Dendritic cell treated with granulocyte-macrophage colony-stimulating factor and Interleukin-4, amounts not matched to agents 40 ng/mL and 50 ng/mL, for 4 days (primary cell): ENCODE data around the gene TSPAN5.
"Not testable (repeated sequence)": the region's sequence is repeated elsewhere in the genome, so short reads cannot be mapped to it uniquely, and the experiment has no call there.

Source experiments
- H3K27ac Mint-ChIP-seq: one replicate; pipeline ENCODE4 v1.8.0; 2022; ENCODE audit warnings: mild to moderate bottlenecking, mixed read lengths
- H3K27me3 Mint-ChIP-seq: one replicate; pipeline ENCODE4 v1.8.0; 2022; ENCODE audit warnings: mild to moderate bottlenecking, mixed read lengths
- H3K36me3 Mint-ChIP-seq: one replicate; pipeline ENCODE4 v1.8.0; 2022; ENCODE audit warnings: low read depth, mixed read lengths
- H3K4me1 Mint-ChIP-seq: one replicate; pipeline ENCODE4 v1.8.0; 2022; ENCODE audit warnings: low read depth, mixed read lengths
- H3K4me3 Mint-ChIP-seq: one replicate; pipeline ENCODE4 v1.8.0; 2022; ENCODE audit warnings: mild to moderate bottlenecking, moderate library complexity, mixed read lengths
- H3K9me3 Mint-ChIP-seq: one replicate; pipeline ENCODE4 v1.8.0; 2022; ENCODE audit warnings: mixed read lengths
- intact Hi-C: fragments of 100-400 bp; cut with micrococcal nuclease; formaldehyde crosslinking; loops from one replicate; pipeline ENCODE4 v1.15.0; 2022

The TSPAN5 gene

DNA sequence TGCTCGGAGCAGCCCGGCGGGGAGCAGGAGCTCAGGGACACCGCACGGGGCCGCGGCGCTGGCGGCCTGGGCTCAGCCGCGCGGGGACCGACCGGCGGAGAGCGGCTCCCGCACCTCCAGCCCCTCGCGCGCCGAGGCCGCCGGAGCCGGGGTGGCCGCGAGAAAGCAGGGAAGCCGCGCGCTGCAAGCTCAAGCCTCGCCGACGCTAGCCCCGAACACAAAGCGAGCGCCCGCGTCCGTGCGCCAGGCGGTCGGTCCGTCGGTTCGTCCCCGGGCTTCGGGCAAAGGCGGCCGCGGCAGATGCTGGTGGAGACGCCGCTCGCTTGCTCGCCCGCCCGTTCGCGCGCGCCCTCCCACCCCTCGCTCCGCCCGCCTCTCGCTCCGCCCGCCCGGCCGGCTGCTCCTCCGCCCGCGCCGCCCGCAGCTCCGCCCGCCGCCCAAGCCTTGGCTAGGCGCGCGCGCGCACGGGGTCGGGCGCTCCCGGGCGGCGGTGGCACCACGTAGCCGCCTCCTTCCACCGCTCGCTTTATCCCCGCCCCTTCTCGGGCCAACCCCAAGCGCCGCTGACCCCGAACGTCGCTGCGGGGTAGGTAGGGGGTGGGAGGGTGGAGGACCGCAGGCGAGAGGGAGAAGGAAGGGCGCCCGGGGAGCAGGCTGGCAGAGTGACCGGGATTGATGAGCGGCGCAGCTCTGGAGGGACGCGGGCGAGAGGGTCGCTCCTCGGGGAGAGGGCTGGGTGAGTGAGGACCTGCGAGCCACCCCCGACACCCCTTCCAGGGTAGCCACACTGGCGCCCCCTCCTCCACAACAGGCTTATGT, at the start of gene TSPAN5:
TSPAN5 (minus strand) TSS at position 325 of the 819 bp plus-strand sequence.
- intact Hi-C loops, result no loop called here
- Mint-ChIP-seq H3K4me1 (peaks cover 30% of the 10 kb centered on the region), H3K27me3 (peaks cover 57% of the 10 kb centered on the region), H3K36me3 (no peaks in the 10 kb centered on the region), H3K27ac (no peak within 1 kb of the TSS), H3K4me3 (peak within 1 kb of the TSS; percentile 79), H3K9me3 (no peaks in the 10 kb centered on the region)

GRCh38 chr4:98706935-98707334, 48.5 kb upstream of the TSPAN5 start:
- H3K4me3 Mint-ChIP-seq, result no peak overlapping the region
- no peaks in the 10 kb centered on the region for H3K36me3 Mint-ChIP-seq
- peaks cover 45% of the 10 kb centered on the region for H3K9me3 Mint-ChIP-seq
- intact Hi-C loops, result no loop called here
- H3K27ac Mint-ChIP-seq, result no peak overlapping the region
- no peaks in the 10 kb centered on the region for H3K27me3 Mint-ChIP-seq
- H3K4me1 Mint-ChIP-seq, result no peaks in the 10 kb centered on the region

DNA sequence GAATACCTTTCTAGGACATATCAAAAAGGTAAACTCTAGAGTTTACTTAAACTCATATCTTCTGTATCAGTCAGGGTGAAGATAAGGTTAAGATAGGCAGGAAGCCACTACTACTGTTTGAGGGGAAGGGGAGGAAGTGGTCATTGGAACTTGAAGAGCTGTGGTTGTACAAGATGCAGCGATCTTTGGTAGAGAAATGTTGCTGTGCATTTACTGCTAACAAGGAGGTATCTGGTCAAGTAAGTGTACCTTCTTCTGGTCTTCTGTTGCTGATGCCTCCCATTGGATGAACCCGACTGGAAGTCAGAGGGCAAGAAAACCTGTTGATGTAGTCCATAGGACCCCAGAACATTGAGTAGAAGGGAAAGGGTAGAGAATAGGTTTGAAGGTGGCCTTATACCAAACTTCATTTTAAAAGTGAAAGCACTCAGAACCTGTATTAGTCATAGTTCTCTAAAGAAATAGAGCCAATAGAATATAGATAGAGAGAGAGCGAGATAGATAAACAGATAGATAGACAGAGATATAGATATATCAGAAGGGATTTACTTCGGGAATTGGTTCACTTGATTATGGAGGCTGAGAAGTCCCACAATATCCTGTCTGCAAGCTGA, 47.9 kb upstream of the TSPAN5 start:
- Mint-ChIP-seq H3K27ac (no peak overlapping the region), H3K27me3 (no peaks in the 10 kb centered on the region), H3K36me3 (no peaks in the 10 kb centered on the region), H3K9me3 (peaks cover 46% of the 10 kb centered on the region), H3K4me3 (no peak overlapping the region), H3K4me1 (no peaks in the 10 kb centered on the region)
- intact Hi-C loops, result no loop called here

- intact Hi-C loops, H3K4me1 Mint-ChIP-seq, H3K27ac Mint-ChIP-seq, H3K27me3 Mint-ChIP-seq, H3K4me3 Mint-ChIP-seq, H3K36me3 Mint-ChIP-seq: not testable (repeated sequence)
- H3K9me3 Mint-ChIP-seq, result peaks cover 54% of the 10 kb centered on the region
These were observed 47.2 kb upstream of the TSPAN5 start for GRCh38 chr4:98705586-98705985.

- no peaks in the 10 kb centered on the region for H3K27me3 Mint-ChIP-seq
- intact Hi-C loops, result no loop called here
- H3K4me3 Mint-ChIP-seq, result no peak overlapping the region
- no peaks in the 10 kb centered on the region for H3K4me1 Mint-ChIP-seq
- no peaks in the 10 kb centered on the region for H3K36me3 Mint-ChIP-seq
- peaks cover 59% of the 10 kb centered on the region for H3K9me3 Mint-ChIP-seq
- H3K27ac Mint-ChIP-seq, result no peak overlapping the region
These were observed 42.2 kb upstream of the TSPAN5 start for GRCh38 chr4:98700656-98701055.

- peaks cover 20% of the 10 kb centered on the region for H3K9me3 Mint-ChIP-seq
- H3K27ac Mint-ChIP-seq, result no peak overlapping the region
- no peaks in the 10 kb centered on the region for H3K36me3 Mint-ChIP-seq
- no peak overlapping the region for H3K4me3 Mint-ChIP-seq
- H3K27me3 Mint-ChIP-seq, result no peaks in the 10 kb centered on the region
- intact Hi-C loops, result no loop called here
- H3K4me1 Mint-ChIP-seq, result no peaks in the 10 kb centered on the region
These were observed 35.7 kb upstream of the TSPAN5 start for GRCh38 chr4:98694076-98694475.

DNA sequence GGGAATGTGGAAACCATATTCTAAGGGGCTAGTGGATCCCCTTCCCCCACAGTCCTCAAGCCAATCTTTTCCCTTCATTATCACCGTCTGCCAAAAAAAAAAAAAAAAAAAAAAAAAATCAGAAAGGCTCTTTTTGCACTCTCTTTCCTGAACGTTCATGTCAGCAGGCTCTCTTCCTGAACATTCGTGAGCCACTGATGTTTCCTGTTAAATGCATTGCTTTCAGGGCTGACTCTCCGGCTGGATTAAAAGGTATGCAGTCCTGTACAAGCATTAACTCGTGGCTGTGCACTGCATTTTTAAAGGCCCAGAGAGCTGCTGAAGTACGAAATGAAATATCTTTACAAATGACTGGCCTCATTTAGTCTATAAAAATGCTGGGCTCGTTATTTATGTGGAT, 34.0 kb upstream of the TSPAN5 start:
- intact Hi-C loops, result no loop called here
- H3K9me3 Mint-ChIP-seq, result peaks cover 11% of the 10 kb centered on the region
- H3K4me1 Mint-ChIP-seq, result no peaks in the 10 kb centered on the region
- no peaks in the 10 kb centered on the region for H3K27me3 Mint-ChIP-seq
- no peak overlapping the region for H3K27ac Mint-ChIP-seq
- no peaks in the 10 kb centered on the region for H3K36me3 Mint-ChIP-seq
- no peak overlapping the region for H3K4me3 Mint-ChIP-seq

- H3K4me1 Mint-ChIP-seq, result no peaks in the 10 kb centered on the region
- intact Hi-C loops, result no loop called here
- peaks cover 3% of the 10 kb centered on the region for H3K9me3 Mint-ChIP-seq
- H3K4me3 Mint-ChIP-seq, result no peak overlapping the region
- H3K27me3 Mint-ChIP-seq, result no peaks in the 10 kb centered on the region
- no peak overlapping the region for H3K27ac Mint-ChIP-seq
- H3K36me3 Mint-ChIP-seq, result no peaks in the 10 kb centered on the region
These were observed 33.2 kb upstream of the TSPAN5 start for GRCh38 chr4:98691588-98691987.

DNA sequence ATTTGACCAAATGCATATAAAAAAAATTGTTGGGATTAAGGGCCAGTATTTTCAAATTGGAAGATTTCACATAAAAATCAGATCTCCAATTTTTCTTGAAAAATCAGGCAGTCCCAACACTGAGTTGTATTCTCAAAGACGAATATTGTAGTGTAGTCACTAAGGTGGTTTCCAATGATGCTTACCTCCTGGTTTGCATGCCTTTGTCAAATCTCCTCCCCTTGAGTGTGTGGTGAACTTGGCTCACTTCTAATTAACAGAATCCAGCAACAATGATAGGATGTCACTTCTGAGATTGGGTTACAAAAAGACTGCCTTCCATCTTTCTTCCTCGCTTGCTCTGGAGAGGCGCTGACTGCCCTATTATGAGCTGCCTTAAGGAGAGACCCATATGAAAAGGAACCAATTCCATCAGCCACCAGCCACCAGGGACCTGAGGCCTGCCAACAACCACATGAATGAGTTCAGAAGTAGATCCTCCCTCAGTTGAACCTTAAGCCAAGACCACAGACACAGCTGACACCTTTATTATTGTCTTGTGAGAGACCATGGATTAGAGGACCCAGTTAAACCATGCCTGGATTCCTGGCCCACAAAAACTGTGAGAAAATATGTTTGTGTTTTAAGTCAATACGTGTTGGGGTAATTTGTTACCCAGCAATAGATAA, 31.2 kb upstream of the TSPAN5 start:
- H3K9me3 Mint-ChIP-seq, result no peaks in the 10 kb centered on the region
- no peaks in the 10 kb centered on the region for H3K27me3 Mint-ChIP-seq
- no peaks in the 10 kb centered on the region for H3K36me3 Mint-ChIP-seq
- no peaks in the 10 kb centered on the region for H3K4me1 Mint-ChIP-seq
- H3K4me3 Mint-ChIP-seq, result no peak overlapping the region
- H3K27ac Mint-ChIP-seq, result no peak overlapping the region
- intact Hi-C loops, result no loop called here

GRCh38 chr4:98688411-98689290, 30.2 kb upstream of the TSPAN5 start:
- no peaks in the 10 kb centered on the region for H3K27me3 Mint-ChIP-seq
- no peaks in the 10 kb centered on the region for H3K4me1 Mint-ChIP-seq
- no peak overlapping the region for H3K27ac Mint-ChIP-seq
- intact Hi-C loops, result no loop called here
- no peaks in the 10 kb centered on the region for H3K9me3 Mint-ChIP-seq
- no peaks in the 10 kb centered on the region for H3K36me3 Mint-ChIP-seq
- H3K4me3 Mint-ChIP-seq, result no peak overlapping the region

DNA sequence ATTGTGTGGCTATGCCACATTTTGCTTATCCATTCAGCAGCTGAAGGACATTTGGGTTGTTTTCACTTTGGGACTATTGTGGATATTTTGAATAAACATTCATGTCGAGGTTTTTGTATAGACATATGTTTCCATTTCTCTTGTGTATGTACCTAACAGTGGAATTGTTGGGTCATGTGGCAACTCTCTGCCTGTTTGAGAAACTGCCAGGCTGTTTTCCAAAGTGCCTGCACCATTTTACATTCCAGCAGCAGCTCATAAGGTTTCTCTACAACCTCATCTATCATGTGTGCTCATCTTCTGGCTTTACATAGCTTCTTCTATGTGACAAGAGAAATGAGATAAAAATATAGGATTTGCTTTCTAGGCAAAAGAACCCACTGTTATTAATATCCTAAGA, 29.5 kb upstream of the TSPAN5 start:
- H3K4me3 Mint-ChIP-seq, result no peak overlapping the region
- H3K36me3 Mint-ChIP-seq, result no peaks in the 10 kb centered on the region
- no peaks in the 10 kb centered on the region for H3K27me3 Mint-ChIP-seq
- H3K9me3 Mint-ChIP-seq, result no peaks in the 10 kb centered on the region
- intact Hi-C loops, result no loop called here
- H3K4me1 Mint-ChIP-seq, result no peaks in the 10 kb centered on the region
- no peak overlapping the region for H3K27ac Mint-ChIP-seq

DNA sequence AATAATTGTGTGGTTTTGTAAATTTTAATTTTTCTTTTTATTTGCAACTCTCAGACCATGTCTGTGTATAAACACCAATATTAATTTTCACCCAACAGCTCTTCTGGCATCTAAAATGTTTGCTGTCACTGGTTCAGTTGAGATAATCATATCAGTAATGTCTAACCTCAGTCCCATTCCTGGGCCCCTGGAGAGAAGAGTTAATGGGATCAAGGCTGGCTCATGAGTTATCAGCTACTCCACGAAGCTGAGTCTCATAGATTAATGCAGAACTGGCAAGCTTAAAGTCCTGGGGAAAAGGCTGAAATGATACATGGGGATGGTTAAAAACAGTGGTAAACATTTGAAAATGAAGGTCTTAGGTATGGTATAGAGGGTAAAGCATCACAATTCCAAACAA, 28.4 kb upstream of the TSPAN5 start:
- H3K4me1 Mint-ChIP-seq, result no peaks in the 10 kb centered on the region
- no peaks in the 10 kb centered on the region for H3K27me3 Mint-ChIP-seq
- H3K27ac Mint-ChIP-seq, result no peak overlapping the region
- no peaks in the 10 kb centered on the region for H3K36me3 Mint-ChIP-seq
- no peak overlapping the region for H3K4me3 Mint-ChIP-seq
- no peaks in the 10 kb centered on the region for H3K9me3 Mint-ChIP-seq
- intact Hi-C loops, result no loop called here

GRCh38 chr4:98686043-98686707, 27.8 kb upstream of the TSPAN5 start:
- H3K4me1 Mint-ChIP-seq, result no peaks in the 10 kb centered on the region
- H3K36me3 Mint-ChIP-seq, result no peaks in the 10 kb centered on the region
- H3K27ac Mint-ChIP-seq, result no peak overlapping the region
- intact Hi-C loops, result no loop called here
- H3K27me3 Mint-ChIP-seq, result no peaks in the 10 kb centered on the region
- no peaks in the 10 kb centered on the region for H3K9me3 Mint-ChIP-seq
- H3K4me3 Mint-ChIP-seq, result no peak overlapping the region
